Cardiac muscle cell (in vitro differentiated cells and primary cell): ENCODE measurements around the gene RIPK1. TPM values are rescaled to one million over a fixed set of nuclear protein-coding genes. Genes with fewer than 3 reads are reported as not detected.

Experiments
- DNase-seq, 2 donors: peaks; one replicate each; pipeline versions ENCODE4 v3.0.0 to v3.0.0-alpha.2; 2010 to 2017; ENCODE audit warnings: low read depth in 1 of 2, low spot score in 1 of 2
- H3K27ac ChIP-seq: fragments of 200-600 bp; sonication (generic); 2 replicates; pipeline ENCODE4 v1.5.1; 2016
- H3K27me3 ChIP-seq: fragments of 200-600 bp; sonication (generic); 2 replicates; pipeline ENCODE4 v1.6.0; 2016; ENCODE audit warnings: control low read depth
- H3K36me3 ChIP-seq: fragments of 200-600 bp; sonication (generic); 2 replicates; pipeline ENCODE4 v1.5.1; 2016; ENCODE audit warnings: control low read depth
- H3K4me1 ChIP-seq: fragments of 200-600 bp; sonication (generic); 2 replicates; pipeline ENCODE4 v1.8.1; 2017; ENCODE audit warnings: low read depth, mild to moderate bottlenecking, mixed run types
- H3K4me3 ChIP-seq: fragments of 200-600 bp; sonication (generic); 2 replicates; pipeline ENCODE4 v1.5.1; 2016; ENCODE audit warnings: mild to moderate bottlenecking
- H3K9me3 ChIP-seq: fragments of 200-600 bp; sonication (generic); 2 replicates; pipeline ENCODE4 v1.5.1; 2017; ENCODE audit warnings: low read depth, mild to moderate bottlenecking, control low read depth
- polyA plus RNA-seq: library from polyadenylated mRNA; unstranded; fragments of >200 nt; fragmentation: Nextera tagmentation; extraction: Ambion mirVana; gene quantifications from 2 replicates; pipeline ENCODE4 v1.2.1, GENCODE V29; 2016
- total RNA-seq: library from RNA; depleted of rRNA; stranded (reverse); fragments of >200 nt; gene quantifications from 2 replicates; pipeline ENCODE4 v1.2.3, GENCODE V29; 2016
- TF ChIP-seq, protein P1 (sequence below): IDR thresholded peaks from 2 replicates; pipeline ENCODE4 v1.5.1; 2012; ENCODE audit warnings: low read depth, mild to moderate bottlenecking, low read length

RIPK1 gene
- total and polyA plus RNA-seq, 2 experiments from 2014 or later: 3.4 to 7.4 TPM

DNA sequence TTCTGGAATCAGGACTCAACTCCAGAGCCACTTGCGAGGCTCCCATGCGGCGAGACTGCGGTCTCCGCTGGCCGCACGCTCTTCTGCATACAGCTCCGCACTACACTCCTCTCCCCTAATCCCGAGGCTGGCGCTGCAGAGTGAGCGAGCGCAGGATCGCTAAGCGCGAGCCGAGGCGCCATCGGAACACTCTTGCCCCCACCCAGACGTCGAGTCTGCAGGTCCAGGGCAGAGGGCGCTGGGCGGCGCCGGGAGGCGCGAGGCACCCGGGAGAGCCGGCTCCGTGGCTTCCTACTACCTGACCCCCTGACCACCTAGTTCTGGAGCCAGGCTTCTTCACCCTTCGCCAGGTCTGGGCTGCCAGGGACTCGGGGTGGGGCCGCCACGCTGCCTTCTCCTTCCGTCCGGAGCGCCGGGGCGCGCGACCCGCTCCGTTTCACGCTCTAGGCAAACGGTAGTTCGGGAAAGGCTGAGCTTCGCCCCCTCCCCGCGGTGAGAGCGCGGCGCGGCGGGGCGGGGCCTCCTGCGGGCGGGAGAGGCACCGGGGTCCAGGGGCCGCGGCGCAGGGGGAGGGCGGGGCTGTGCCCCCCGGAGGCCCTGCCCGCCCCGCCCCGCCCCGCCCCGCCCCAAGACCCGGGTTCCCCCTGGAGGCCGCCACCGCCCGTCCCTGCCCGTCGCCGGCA is 94.4 kb downstream of the RIPK1 start:
- Histone ChIP-seq H3K27me3 (no peaks in the 10 kb centered on the region), H3K9me3 (no peaks in the 10 kb centered on the region), H3K4me1 (peaks cover 4% of the 10 kb centered on the region), H3K36me3 (no peaks in the 10 kb centered on the region), H3K27ac (peak overlapping the region; percentile 76), H3K4me3 (peak overlapping the region; percentile 49)
- TF ChIP-seq, protein P1, sequence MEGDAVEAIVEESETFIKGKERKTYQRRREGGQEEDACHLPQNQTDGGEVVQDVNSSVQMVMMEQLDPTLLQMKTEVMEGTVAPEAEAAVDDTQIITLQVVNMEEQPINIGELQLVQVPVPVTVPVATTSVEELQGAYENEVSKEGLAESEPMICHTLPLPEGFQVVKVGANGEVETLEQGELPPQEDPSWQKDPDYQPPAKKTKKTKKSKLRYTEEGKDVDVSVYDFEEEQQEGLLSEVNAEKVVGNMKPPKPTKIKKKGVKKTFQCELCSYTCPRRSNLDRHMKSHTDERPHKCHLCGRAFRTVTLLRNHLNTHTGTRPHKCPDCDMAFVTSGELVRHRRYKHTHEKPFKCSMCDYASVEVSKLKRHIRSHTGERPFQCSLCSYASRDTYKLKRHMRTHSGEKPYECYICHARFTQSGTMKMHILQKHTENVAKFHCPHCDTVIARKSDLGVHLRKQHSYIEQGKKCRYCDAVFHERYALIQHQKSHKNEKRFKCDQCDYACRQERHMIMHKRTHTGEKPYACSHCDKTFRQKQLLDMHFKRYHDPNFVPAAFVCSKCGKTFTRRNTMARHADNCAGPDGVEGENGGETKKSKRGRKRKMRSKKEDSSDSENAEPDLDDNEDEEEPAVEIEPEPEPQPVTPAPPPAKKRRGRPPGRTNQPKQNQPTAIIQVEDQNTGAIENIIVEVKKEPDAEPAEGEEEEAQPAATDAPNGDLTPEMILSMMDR: no peak
- DNase-seq: peak; percentile 82 to 89

- H3K27me3 ChIP-seq: no peaks in the 10 kb centered on the region
- H3K9me3 ChIP-seq: no peaks in the 10 kb centered on the region
- H3K4me1 ChIP-seq: peaks cover 3% of the 10 kb centered on the region
- H3K36me3 ChIP-seq: no peaks in the 10 kb centered on the region
- DNase-seq: no peak
- peak overlapping the region; percentile 49 for H3K4me3 ChIP-seq
- TF ChIP-seq, protein P1: no peak
- H3K27ac ChIP-seq: no peak overlapping the region
These were observed 94.9 kb downstream of the RIPK1 start for GRCh38 chr6:3163248-3163594.

DNA sequence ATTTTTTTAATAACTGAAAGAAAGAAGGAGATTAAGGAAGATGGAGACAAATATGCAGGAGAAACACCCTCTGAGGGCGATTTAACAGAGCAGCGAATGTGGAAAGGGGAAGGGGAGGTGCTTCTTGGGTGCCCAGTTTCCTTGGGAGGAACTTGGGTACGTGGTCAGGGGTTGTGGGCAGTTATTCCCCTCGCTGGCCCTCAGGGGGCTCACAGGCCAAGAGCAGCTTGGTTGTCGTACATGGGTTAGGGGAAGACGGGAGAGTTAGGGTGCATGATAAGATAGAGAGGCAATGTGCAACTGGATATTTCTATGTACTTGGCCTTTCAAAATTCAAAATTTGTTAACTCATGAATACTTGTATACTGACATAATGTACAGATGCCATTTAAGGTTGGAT is 96.1 kb downstream of the RIPK1 start:
- H3K4me3 ChIP-seq: no peak overlapping the region
- TF ChIP-seq, protein P1: no peak
- H3K27me3 ChIP-seq: no peaks in the 10 kb centered on the region
- no peak for DNase-seq
- no peaks in the 10 kb centered on the region for H3K9me3 ChIP-seq
- no peaks in the 10 kb centered on the region for H3K4me1 ChIP-seq
- H3K27ac ChIP-seq: no peak overlapping the region
- H3K36me3 ChIP-seq: no peaks in the 10 kb centered on the region

Other genes with a start within 250 kb of the RIPK1 start
- 3.2 and 8.7 TPM in 2 replicates for gene SERPINB1, start 226.6 kb upstream of the RIPK1 start, total RNA-seq
- 6.5 and 9.8 TPM in 2 replicates for gene SERPINB1, start 226.6 kb upstream of the RIPK1 start, polyA plus RNA-seq
- 4.5 and 5.4 TPM in 2 replicates for gene SERPINB9, start 165.2 kb upstream of the RIPK1 start, total RNA-seq
- gene SERPINB9, start 165.2 kb upstream of the RIPK1 start, polyA plus RNA-seq: 5.3 and 6.6 TPM in 2 replicates
- 83.4 and 122 TPM in 2 replicates for gene SERPINB6, start 96.9 kb upstream of the RIPK1 start, total RNA-seq
- 91.8 and 118 TPM in 2 replicates for gene SERPINB6, start 96.9 kb upstream of the RIPK1 start, polyA plus RNA-seq
- gene NQO2, start 68.6 kb upstream of the RIPK1 start, total RNA-seq: 38.7 and 42.7 TPM in 2 replicates
- 92.8 and 103 TPM in 2 replicates for gene NQO2, start 68.6 kb upstream of the RIPK1 start, polyA plus RNA-seq
- gene BPHL, start 50.2 kb downstream of the RIPK1 start, total RNA-seq: 27.2 and 34.8 TPM in 2 replicates
- gene BPHL, start 50.2 kb downstream of the RIPK1 start, polyA plus RNA-seq: 61.3 and 72.2 TPM in 2 replicates
- gene TUBB2A, start 89.0 kb downstream of the RIPK1 start, total RNA-seq: 46.3 and 95.3 TPM in 2 replicates
- 59.9 and 110 TPM in 2 replicates for gene TUBB2A, start 89.0 kb downstream of the RIPK1 start, polyA plus RNA-seq
- gene TUBB2B, start 159.2 kb downstream of the RIPK1 start, total RNA-seq: 57.6 and 83.9 TPM in 2 replicates
- gene TUBB2B, start 159.2 kb downstream of the RIPK1 start, polyA plus RNA-seq: 27.9 and 29.8 TPM in 2 replicates
- 22.2 and 23.3 TPM in 2 replicates for gene PSMG4, start 190.5 kb downstream of the RIPK1 start, total RNA-seq
- gene PSMG4, start 190.5 kb downstream of the RIPK1 start, polyA plus RNA-seq: 32.6 and 44.0 TPM in 2 replicates